DND-41 (cell line): ENCODE measurements around the gene USP6.

Experiments used
- CTCF ChIP-seq: IDR thresholded peaks from 2 replicates; pipeline ENCODE4 v1.5.1; 2012; ENCODE audit warnings: borderline replicate concordance, low read length, moderate library complexity, mild to moderate bottlenecking; ENCODE audit not compliant: poor library complexity, severe bottlenecking; ENCODE audit errors: extremely low read depth
- EZH2 ChIP-seq: IDR thresholded peaks from 3 replicates; pipeline ENCODE4 v1.6.1; 2012; ENCODE audit warnings: borderline replicate concordance, low read depth, mild to moderate bottlenecking, moderate library complexity, low read length, inconsistent platforms; ENCODE audit not compliant: severe bottlenecking

DNA sequence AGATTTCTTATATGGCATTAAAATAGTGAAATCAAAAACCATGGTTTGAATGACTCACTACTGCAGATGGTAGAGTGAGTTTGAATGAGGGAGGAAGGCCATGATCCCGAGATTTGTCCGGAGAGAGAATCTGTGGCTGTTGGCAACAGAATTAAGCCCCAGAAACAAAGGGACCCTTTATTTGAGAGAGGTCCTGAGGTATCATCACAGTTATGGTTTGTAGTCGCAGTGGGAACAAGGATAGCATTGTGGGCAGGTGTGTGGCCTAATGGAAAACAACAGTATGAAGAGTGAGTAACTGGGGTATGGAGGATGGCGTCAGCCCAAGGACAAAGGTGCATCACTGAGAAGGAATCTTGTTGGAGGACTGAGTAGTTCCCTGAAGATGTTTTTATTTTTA lies 46.1 kb upstream of the USP6 start:
- TF ChIP-seq CTCF: no peak
- TF ChIP-seq EZH2: no peak
